OCI-LY1 (cell line): ENCODE measurements around the gene ELFN1.

Source experiments
- H2AFZ ChIP-seq: fragments of 200-600 bp; sonication (generic), shearing (Covaris generic); 2 replicates; pipeline ENCODE4 v1.6.0; 2014; ENCODE audit warnings: antibody characterized with exemption, mild to moderate bottlenecking, low read length
- H3F3A ChIP-seq: fragments of 200-600 bp; sonication (generic), shearing (Covaris generic); 2 replicates; pipeline ENCODE4 v1.6.0; 2014; ENCODE audit warnings: mild to moderate bottlenecking, antibody characterized with exemption, low read length, moderate library complexity; ENCODE audit not compliant: insufficient read depth
- H3K27ac ChIP-seq: fragments of 200-600 bp; sonication (generic); 2 replicates; pipeline ENCODE4 v1.5.1; 2014; ENCODE audit warnings: low read length, mixed run types, mild to moderate bottlenecking, low read depth; ENCODE audit not compliant: poor library complexity, severe bottlenecking
- H3K27me3 ChIP-seq: fragments of 200-600 bp; sonication (generic); 2 replicates; pipeline ENCODE4 v1.6.0; 2014; ENCODE audit warnings: antibody characterized with exemption, mild to moderate bottlenecking, low read length, moderate library complexity; ENCODE audit not compliant: insufficient read depth
- H3K36me3 ChIP-seq: fragments of 200-600 bp; sonication (generic); 2 replicates; pipeline ENCODE4 v1.6.1; 2014; ENCODE audit warnings: mild to moderate bottlenecking, antibody characterized with exemption, low read length, moderate library complexity, mixed read lengths; ENCODE audit not compliant: insufficient read depth
- H3K4me1 ChIP-seq: fragments of 200-600 bp; sonication (generic); 2 replicates; pipeline ENCODE4 v1.5.1; 2014; ENCODE audit warnings: mild to moderate bottlenecking, low read length, moderate library complexity; ENCODE audit not compliant: insufficient read depth, severe bottlenecking
- H3K4me2 ChIP-seq: fragments of 200-600 bp; sonication (generic), shearing (Covaris generic); 2 replicates; pipeline ENCODE4 v1.6.1; 2014; ENCODE audit warnings: low read length
- H3K4me3 ChIP-seq: fragments of 200-600 bp; sonication (generic); 2 replicates; pipeline ENCODE4 v1.5.1; 2014; ENCODE audit warnings: low read length, low read depth, mild to moderate bottlenecking, mixed read lengths; ENCODE audit not compliant: poor library complexity, severe bottlenecking
- H3K79me2 ChIP-seq: fragments of 200-600 bp; shearing (Covaris generic); 2 replicates; pipeline ENCODE4 v1.6.1; 2016; ENCODE audit warnings: mixed run types, low read length, mixed read lengths; ENCODE audit not compliant: insufficient read depth
- H3K9ac ChIP-seq: fragments of 200-600 bp; sonication (generic), shearing (Covaris generic); 2 replicates; pipeline ENCODE4 v1.6.1; 2014; ENCODE audit warnings: mild to moderate bottlenecking, low read length, mixed read lengths
- H3K9me2 ChIP-seq: fragments of 200-600 bp; sonication (generic), shearing (Covaris generic); 2 replicates; pipeline ENCODE4 v1.6.1; 2014; ENCODE audit warnings: low read depth, mild to moderate bottlenecking, low read length, mixed read lengths
- H3K9me3 ChIP-seq: fragments of 200-600 bp; shearing (Covaris generic); 2 replicates; pipeline ENCODE4 v1.6.1; 2014; ENCODE audit warnings: low read length, mixed read lengths
- H4K20me1 ChIP-seq: fragments of 200-600 bp; sonication (generic), shearing (Covaris generic); 2 replicates; pipeline ENCODE4 v1.6.0; 2016; ENCODE audit warnings: mild to moderate bottlenecking, low read length; ENCODE audit not compliant: insufficient read depth
- EZH2 ChIP-seq: fragments of 200-600 bp; sonication (generic), shearing (Covaris generic); IDR thresholded peaks from 2 replicates; pipeline ENCODE4 v1.8.0; 2017; ENCODE audit warnings: borderline replicate concordance, mixed run types, mild to moderate bottlenecking, antibody characterized with exemption, low read length, moderate library complexity, mixed read lengths
- TF ChIP-seq, protein P1 (sequence below): fragments of 200-600 bp; sonication (generic), shearing (Covaris generic); IDR thresholded peaks from 2 replicates; pipeline ENCODE4 v1.5.1; 2017; ENCODE audit warnings: mild to moderate bottlenecking, antibody characterized with exemption, low read length, moderate library complexity, mixed read lengths

Gene ELFN1

GRCh38 chr7:1736830-1737229 is 66.8 kb downstream of the ELFN1 start:
- Histone ChIP-seq H3K27ac (no peak overlapping the region), H3K9me3 (no peaks in the 10 kb centered on the region), H3K79me2 (no peaks in the 10 kb centered on the region), H3K4me1 (peaks cover 3% of the 10 kb centered on the region), H3K9me2 (no peaks in the 10 kb centered on the region), H3K36me3 (no peaks in the 10 kb centered on the region), H2AFZ (no peak overlapping the region), H3K4me3 (no peak overlapping the region), H3K9ac (no peak overlapping the region), H3F3A (no peaks in the 10 kb centered on the region), H3K4me2 (no peak overlapping the region), H4K20me1 (no peaks in the 10 kb centered on the region; the same call in 1 of the 2 replicates), H3K27me3 (0 out of 2 replicates have a peak, but pooled peaks cover 6% of the 10 kb centered on the region)
- no peak for TF ChIP-seq EZH2
- TF ChIP-seq, protein P1, sequence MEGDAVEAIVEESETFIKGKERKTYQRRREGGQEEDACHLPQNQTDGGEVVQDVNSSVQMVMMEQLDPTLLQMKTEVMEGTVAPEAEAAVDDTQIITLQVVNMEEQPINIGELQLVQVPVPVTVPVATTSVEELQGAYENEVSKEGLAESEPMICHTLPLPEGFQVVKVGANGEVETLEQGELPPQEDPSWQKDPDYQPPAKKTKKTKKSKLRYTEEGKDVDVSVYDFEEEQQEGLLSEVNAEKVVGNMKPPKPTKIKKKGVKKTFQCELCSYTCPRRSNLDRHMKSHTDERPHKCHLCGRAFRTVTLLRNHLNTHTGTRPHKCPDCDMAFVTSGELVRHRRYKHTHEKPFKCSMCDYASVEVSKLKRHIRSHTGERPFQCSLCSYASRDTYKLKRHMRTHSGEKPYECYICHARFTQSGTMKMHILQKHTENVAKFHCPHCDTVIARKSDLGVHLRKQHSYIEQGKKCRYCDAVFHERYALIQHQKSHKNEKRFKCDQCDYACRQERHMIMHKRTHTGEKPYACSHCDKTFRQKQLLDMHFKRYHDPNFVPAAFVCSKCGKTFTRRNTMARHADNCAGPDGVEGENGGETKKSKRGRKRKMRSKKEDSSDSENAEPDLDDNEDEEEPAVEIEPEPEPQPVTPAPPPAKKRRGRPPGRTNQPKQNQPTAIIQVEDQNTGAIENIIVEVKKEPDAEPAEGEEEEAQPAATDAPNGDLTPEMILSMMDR: no peak

DNA sequence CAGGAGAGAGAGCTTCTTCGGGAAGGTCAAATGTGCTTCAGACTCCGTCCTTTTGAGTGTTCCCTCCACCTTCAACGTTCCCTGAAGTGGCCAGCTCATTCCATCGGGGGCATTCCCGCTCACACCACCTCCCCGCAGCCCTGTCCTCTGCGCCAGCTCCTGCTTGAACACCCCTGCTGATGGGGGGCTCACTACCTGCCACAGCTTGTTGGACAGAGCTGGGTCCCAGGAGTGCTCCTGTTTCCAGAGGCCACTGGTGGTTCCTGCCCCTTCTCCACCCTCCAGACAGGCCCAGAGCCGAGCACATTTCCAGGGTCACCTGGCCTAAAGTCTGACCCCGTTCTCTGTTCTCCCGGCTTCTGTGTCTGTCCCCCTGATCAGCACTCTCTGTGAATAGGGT is 67.4 kb downstream of the ELFN1 start:
- no peaks in the 10 kb centered on the region for H3K36me3 ChIP-seq
- H2AFZ ChIP-seq: no peak overlapping the region
- H3F3A ChIP-seq: no peaks in the 10 kb centered on the region
- no peak overlapping the region for H3K4me3 ChIP-seq
- H3K27me3 ChIP-seq: 0 out of 2 replicates have a peak, but pooled peaks cover 6% of the 10 kb centered on the region
- peaks cover 10% of the 10 kb centered on the region for H3K4me1 ChIP-seq
- TF ChIP-seq, protein P1: no peak
- TF ChIP-seq EZH2: no peak
- H3K79me2 ChIP-seq: no peaks in the 10 kb centered on the region
- no peak overlapping the region for H3K9ac ChIP-seq
- H3K27ac ChIP-seq: no peak overlapping the region
- H4K20me1 ChIP-seq: no peaks in the 10 kb centered on the region; the same call in 1 of the 2 replicates
- no peak overlapping the region for H3K4me2 ChIP-seq
- no peaks in the 10 kb centered on the region for H3K9me3 ChIP-seq
- no peaks in the 10 kb centered on the region for H3K9me2 ChIP-seq

DNA sequence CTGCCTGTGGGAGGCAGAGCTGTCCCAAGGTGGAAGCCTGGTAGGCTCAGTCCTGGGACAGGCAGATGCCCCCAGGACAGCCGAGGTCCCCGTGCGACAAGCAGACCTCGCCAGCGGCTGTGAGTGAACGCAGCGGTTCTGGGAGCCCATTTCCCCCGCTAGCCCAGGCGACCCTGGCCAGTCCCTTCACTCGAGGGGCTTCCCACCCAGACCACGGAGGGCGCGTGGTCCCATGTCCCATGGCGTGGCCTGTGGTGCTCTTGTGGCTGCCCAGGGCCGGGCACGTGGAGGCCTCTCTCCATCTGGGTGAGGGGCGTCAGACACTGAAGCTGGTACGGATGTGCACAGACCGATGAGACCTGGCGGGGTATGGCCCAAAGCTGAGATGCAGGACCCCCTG is 67.9 kb downstream of the ELFN1 start:
- H3K9ac ChIP-seq: no peak overlapping the region
- no peak overlapping the region for H3K4me2 ChIP-seq
- H4K20me1 ChIP-seq: no peaks in the 10 kb centered on the region; the same call in 1 of the 2 replicates
- no peaks in the 10 kb centered on the region for H3K9me3 ChIP-seq
- H2AFZ ChIP-seq: no peak overlapping the region
- H3K4me1 ChIP-seq: peaks cover 14% of the 10 kb centered on the region
- H3K36me3 ChIP-seq: no peaks in the 10 kb centered on the region
- TF ChIP-seq, protein P1: no peak
- TF ChIP-seq EZH2: no peak
- no peaks in the 10 kb centered on the region for H3F3A ChIP-seq
- H3K27ac ChIP-seq: no peak overlapping the region
- H3K9me2 ChIP-seq: no peaks in the 10 kb centered on the region
- no peak overlapping the region for H3K4me3 ChIP-seq
- no peaks in the 10 kb centered on the region for H3K79me2 ChIP-seq
- 0 out of 2 replicates have a peak, but pooled peaks cover 7% of the 10 kb centered on the region for H3K27me3 ChIP-seq
